ENCODE data around the gene SRY.
"Not testable (repeated sequence)": the region's sequence is repeated elsewhere in the genome, so short reads cannot be mapped to it uniquely, and the experiment has no call there.

SRY gene

DNA sequence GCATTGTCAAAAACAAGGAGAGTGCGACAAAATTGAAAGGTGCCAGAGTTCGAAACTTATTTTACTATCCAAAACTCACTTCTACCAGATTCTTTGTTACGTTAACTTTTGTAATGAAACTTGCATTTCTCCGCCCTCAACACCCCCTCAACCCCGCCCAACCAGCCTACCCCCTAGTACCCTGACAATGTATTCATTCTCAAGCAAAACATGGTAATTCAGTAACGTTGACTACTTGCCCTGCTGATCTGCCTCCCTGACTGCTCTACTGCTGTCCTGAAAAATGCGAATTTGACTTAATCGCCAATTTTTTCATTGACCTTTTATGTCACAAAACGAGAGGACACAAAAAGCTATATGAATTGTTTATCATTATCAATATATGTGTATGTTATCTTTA lies at the start of gene SRY:
Gene SRY (minus strand): TSS at position 83 of the 400 bp plus-strand sequence. CDS start 79 bp downstream, at position 4.
- no peak for DNase-seq

GRCh38 chrY:2837078-2837477 lies 49.6 kb upstream of the SRY start:
- DNase-seq: no peak

- DNase-seq: no peak
Measured at GRCh38 chrY:2835230-2835629, 47.7 kb upstream of the SRY start.

DNA sequence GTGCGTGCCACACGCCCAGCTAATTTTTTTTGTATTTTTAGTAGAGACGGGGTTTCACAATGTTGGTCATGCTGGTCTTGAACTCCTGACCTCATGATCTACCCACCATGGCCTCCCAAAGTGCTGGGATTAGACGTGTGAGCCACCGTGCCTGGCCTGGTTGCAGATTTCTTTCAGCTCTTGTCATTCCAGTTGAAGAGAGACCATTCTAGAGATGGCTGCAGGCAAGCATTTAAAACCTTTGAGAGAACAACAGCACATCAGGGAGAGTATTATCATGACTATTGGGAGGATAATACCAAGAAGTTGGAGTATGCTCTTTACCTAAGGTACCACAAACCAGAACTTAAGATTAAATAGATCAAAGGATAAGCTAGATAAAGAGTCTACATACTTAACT lies 41.0 kb upstream of the SRY start:
- DNase-seq: no peak

DNA sequence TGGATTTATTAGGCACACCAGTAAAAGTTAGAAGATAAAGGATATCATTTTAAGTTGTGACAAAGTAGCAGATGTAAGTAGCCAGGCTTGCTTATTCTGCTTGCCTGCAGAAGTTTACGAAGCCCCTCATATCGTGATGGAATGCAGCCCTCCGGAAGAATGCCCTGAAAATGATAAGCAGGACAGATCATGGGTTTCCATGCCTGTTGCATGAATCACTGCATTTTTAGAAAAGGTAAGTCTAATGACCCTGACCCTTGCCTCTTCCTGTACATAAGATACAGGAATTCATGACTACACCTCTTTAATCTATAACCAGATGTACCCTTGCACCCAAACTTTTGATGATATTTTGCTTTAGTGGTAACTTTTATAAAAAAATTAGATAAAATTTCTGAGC lies 37.0 kb upstream of the SRY start:
- no peak for DNase-seq

DNA sequence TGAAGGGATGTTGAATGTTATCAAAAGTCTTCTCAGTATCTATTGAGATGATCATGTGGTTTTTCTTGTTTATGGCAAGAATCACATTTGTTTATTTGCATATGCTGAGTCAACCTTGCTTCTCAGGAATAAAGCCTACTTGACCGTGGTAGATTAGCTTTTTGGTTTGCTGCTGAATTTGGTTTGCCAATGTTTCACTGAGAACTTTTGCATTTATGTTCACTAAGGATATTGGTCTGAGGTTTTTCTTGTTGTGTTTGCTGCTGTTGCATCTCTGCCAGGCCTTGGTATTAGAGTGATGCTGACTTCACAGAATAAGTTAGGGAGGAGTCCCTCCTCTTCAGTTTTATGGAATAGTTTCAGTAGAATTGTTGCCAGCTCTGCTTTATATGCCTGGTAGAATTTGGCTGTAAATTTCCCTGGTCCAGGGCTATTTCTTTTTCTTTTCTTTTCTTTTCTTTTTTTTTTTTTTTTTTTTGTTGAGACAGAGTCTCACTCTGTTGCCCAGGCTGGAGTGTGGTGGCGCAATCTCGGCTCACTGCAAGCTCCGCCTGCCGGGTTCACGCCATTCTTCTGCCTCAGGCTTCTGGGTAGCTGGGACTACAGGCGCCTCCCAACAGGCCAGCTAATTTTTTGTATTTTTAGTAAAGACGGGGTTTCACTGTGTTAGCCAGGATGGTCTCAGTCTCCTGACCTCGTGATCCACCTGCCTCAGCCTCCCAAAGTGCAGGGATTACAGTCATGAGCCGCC lies 29.8 kb upstream of the SRY start:
- not testable (repeated sequence) for DNase-seq

- DNase-seq: no peak
Measured at GRCh38 chrY:2800246-2800645, 12.8 kb upstream of the SRY start.

DNA sequence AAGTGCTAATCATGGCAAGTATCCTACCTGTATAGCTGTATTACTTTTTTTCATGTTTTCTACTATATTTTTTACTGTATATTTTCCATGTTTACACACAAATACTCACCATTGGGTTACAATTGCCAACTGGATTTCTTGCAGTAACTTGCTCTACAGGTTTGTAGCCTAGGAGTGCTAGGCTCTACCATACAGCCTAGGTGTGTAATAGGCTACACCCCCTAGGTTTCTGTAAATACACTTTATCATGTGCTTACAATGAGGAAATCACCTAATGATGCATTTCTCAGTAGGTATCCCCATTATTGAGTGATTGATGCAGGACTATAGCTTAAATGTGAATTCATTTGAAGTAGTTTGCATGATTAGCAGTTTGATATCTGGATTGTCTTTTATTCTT lies 10.5 kb upstream of the SRY start:
- DNase-seq: no peak

DNA sequence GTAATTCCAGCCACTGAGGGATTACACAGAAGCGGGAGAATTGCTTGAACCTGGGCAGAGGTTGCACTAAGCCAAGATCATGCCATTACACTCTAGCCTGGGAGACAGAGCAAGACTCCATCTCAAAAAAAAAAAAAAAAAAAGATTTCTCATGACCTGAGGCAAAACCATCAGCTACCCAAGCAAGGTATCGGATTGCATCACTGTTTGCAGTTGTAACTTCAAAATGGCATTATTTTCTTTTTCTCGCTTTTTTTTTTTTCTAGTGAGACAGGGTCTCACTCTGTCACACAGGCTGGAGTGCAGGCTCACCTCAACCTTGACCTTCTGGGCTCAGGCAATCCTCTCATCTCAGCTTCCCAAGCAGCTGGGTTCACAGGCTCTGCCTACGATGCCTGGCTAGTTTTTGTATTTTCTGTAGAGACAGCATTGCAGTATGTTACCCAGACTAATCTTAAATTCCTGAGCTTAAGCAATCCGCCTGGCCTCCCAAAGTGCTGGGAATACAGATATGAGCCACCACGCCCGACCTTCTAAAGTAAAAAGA lies 9.6 kb upstream of the SRY start:
- no peak for DNase-seq

DNA sequence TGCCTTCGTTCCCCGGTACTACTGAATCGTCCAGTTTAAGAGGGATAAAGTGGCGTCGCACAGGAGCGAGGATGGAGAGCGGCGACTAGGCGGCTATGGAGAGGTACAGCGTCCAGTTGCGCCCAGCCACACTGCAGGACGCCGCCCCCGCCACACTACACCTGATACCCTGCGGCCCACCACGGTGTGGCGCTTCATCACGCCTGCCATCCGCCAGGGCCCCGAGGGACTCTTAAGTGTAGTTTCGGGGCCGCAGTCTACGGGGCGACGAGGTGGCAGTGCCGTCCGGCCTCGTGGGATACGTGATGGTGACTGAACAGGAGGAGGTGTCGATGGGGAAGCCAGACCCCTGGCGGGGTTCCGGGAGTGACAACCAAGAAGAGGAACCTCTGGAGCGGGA lies 2.3 kb upstream of the SRY start:
- no peak for DNase-seq

- DNase-seq: no peak
Measured at GRCh38 chrY:2786876-2787512, 488 bp downstream of the SRY start.
